NCI-H2227 treated with DMSO at 0.1 percent for 48 hours (cell line): ENCODE results near the gene SGIP1.
"Not testable (repeated sequence)": the region's sequence is repeated elsewhere in the genome, so short reads cannot be mapped to it uniquely, and the experiment has no call there.

Experiments used
- DNase-seq: peaks from one replicate; lab custom pipeline; 2025; lab: John Stamatoyannopoulos, UW

Gene SGIP1

DNA sequence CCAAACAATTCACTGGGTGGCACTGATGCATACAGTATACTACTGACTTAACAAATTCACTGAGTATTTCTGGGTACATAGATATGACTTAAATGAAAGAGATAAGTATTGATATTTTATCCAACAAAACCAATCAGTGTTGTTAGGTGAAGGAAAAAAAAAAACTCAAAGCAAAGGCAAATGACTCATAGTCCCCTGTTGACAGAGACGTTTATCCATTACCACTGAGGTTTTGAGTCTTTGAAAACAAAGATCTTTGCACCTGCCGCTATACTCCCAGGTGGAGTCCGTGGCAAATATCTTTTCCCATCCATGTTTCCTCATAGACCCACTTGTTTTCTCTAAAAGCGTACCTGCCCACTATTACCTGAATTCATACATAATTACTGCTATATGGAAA lies 236.7 kb downstream of the SGIP1 start:
- no peak for DNase-seq

DNA sequence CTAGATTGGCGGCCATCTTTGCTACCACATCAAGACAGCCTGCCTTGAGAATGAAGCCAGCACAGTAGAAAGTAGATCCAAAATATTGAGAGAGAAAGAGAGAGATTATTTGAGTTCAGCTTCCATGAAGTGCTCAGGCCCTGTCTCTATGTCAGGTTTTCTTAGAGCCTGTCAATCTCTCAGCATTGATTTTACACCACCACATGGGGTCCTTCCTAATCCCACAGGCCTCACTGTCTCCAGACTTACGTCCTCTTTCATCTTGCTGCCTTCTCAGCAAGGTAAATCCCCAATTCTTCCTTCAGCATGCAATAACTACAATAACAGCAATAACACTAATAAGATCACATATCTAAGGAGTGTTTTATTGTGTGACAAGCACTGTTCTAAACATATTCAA lies 239.3 kb downstream of the SGIP1 start:
- no peak for DNase-seq

DNA sequence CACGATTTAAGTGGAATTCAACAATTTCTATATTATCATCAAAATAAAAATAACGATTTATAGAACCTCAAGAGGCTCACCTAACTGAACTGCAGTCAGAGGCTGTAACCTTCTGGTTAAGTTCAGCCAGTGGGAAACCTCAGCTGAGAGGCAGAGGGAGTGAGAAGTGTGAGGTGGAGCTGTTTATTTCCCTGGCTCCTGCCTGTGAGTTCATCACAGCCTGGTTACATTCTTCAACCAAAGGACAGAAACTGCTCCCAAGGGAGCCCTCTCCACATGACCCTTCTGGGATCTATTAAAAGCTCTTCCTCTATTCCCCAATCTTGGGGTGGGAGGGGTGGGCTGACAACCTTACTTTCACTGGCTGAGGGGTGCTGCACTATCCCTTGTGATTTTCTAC lies 240.5 kb downstream of the SGIP1 start:
- no peak for DNase-seq

DNA sequence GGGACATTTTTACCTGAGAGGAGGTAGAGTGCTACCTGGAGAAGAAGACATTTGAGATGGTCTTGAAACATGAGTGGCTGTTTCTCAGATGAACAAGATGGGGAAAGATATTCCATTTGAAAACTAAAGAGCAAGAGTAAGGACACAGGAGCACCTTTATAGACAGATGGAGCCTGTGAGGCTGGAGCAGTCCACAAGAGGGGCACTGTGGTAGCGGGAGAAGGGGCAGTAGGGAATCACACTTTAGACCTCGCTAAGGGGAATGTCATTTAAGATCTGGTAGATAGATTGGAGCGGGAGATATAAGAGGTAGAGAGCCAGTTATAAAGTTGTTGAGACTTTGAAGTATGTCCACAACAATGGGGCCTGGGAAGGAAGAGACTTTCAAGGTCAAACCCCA lies 241.7 kb downstream of the SGIP1 start:
- no peak for DNase-seq

DNA sequence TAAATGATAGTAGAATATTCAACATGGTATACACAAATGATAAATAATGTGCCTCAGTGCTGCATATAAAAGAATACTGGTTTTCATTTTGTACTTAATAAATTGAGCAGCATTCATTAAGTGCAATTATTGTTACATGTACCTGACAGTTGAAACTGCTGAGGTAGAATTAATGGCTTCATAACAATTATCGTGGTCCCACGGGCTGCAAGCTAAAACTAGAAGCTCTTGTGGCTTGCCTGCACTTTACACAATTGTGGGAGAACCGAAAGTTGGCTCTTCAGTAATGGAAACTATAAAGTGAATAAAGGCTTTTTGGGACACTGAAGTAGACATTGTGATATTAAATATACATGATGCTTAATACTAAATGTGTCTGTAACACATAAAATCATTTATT lies 243.9 kb downstream of the SGIP1 start:
- peak; percentile 12 for DNase-seq

DNA sequence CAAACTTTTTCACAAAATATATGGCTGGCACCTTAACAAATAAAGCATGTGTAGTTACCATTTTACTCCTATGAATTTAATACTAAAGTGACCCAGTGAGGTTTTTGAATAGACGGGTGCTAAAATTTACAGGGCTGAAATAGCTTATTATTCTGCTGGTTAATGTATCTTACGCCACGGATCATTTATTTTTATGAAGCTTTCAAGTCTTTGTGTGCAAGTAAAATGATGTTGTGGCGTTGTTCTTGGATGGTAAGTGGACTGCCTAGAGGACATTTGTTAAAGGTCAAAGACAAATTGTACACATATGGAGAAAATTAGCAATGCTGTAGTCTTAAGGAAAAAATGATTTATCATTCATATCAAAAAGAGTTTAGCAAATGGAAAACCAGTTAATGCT lies 244.3 kb downstream of the SGIP1 start:
- DNase-seq: no peak

DNA sequence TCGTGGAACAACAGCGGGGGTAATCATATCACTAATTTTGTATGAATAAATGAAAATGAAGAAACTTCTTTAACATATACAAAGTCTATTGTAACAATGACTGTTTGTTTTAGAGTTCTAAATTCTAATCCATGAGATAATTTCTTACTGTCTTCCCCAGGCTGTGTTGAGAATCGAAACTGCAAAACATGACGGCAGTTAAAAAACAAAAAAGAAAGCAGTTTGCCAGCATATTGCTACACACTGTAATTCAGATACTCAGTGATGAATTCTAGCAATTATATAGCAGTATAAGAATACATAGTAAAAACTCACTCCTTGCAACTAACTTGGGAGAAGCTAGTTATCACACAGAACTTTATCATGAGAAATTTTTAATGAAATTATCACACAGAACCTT lies 245.0 kb downstream of the SGIP1 start:
- DNase-seq: no peak

DNA sequence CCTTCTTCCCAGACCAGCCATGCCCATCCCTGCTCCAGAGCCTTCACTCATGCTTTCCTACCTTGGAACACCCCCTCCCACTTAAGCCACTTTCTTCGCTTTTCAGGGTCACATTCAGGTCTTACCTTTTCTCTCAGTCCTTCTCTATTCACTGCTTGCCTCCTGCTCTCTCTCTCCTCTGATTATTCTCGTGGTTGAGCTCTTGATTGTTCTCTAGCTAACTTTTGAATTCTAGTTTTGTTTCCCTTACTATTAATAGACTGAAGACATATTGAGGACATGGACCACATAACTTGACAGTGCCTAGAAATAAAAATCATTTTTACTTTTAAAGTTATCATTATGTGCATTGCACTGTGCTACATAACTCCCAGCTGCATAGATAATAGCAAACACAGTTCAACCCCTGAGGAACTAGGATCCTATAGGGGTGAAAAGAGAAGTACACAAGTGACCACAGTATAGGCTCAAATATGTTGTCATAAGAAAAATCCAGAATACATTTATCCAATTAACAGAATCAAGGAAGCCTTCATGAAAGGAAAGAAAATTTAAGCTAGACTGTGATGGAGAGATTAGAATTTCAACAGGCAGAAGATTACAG lies 245.6 kb downstream of the SGIP1 start:
- DNase-seq: no peak

DNA sequence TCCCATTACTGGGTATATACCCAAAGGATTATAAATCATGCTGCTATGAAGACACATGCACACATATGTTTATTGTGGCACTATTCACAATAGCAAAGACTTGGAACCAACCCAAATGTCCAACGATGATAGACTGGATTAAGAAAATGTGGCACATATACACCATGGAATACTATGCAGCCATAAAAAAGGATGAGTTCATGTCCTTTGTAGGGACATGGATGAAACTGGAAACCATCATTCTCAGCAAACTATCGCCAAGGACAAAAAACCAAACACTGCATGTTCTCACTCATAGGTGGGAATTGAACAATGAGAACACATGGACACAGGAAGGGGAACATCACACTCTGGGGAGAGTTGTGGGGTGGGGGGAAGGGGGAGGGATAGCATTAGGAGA lies 251.8 kb downstream of the SGIP1 start:
- DNase-seq: not testable (repeated sequence)

DNA sequence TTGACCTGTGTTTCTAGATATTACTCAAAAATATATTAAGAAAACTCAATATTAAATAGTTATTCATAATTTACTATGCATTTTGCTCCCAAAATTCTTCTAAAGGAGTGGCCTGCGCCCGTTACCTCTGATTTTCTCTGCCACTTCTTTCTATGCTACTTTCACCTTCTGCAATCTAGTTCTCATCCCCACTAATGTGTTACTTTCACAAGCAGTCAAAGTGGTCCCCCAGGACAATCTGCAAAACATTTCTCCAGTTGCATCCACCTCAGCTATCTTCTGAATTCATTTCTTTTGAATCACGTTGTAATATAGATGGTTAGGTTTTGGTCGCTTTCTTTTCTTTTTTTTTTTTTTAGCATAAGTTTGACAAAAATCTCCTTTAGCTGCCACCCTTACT lies 253.7 kb downstream of the SGIP1 start:
- no peak for DNase-seq

DNA sequence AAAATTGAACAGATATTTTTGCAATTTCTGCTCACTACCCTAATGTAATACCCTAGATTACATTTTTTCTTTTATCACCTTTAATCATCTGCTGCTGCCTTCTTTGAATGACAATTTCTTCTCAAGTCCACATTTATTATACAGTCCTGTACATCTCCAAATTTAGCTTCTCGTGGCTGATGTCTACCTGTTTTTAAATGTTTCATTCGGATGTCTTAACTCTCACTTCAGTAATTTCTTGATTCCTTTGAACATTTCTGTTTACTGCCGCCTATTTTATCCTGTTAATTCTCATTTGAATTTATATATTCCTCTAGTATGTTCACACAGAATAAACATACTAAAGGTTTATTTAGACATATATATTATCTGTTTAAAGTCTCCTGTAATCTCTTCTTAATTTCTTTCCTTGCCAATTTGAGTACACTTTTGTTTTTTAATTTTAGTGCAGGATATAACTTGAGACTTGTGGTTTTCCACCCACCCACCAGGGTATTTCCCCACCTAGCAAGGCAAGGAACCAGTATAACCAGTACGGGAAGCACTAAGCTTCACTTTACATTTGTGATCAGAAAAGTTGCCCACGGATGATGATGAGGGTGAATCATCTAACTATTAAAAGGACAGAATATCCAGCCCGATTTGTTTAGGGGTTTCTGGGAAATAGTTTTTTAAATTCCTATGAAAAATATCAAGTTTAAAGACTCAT lies 254.4 kb downstream of the SGIP1 start:
- DNase-seq: no peak

DNA sequence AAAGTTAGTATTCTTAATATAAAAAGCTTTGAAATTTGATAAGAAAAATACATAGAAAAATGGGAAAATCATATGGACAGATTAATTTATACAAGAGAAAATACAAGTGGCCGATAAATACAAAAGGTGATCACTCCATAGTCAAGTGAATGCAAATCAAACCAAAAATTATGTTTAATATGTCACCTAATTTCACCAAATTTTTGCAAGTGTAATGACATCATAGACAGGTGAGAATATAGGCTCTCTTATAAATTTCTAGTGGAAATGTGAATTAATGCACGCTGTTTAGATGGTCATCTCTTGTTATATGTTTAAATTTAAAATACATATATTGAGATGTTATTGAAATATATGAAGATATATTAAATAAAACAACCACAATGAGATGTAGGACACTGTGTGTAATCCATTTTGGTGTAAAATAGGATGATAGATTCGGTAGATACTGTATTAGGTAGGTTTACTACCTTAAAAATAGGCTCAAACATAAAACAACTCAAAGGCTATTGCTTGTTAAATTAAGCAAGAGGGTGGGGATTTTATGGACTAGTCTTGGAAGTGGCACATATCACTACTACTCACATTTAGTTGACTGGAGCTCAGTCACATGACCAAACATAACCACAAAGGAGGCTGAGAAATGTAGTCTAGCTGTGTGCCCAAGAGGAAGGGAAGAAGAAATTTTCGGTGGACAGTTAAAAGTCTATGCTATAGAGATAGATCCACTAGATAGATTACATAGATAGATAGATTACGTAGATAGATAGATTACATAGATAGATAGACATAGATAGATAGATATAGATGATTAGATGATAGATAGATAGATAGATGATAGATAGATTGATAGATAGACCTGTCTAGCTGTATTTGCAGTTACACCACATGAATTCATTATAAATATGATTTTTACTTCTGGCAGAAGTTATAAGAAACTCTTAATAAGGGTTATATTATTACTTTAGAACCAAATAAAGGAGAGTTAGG lies 258.0 kb downstream of the SGIP1 start:
- DNase-seq: no peak

DNA sequence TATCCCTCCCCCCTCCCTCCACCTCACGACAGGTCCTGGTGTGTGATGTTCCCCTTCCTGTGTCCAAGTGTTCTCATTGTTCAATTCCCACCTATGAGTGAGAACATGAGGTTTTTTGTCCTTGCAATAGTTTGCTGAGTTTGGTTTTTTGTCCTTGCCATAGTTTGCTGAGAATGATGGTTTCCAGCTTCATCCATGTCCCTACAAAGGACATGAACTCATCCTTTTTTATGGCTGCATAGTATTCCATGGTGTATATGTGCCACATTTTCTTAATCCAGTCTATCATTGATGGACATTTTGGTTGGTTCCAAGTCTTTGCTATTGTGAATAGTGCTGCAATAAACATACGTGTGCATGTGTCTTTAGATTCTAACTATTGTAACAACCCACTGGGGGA lies 261.9 kb downstream of the SGIP1 start:
- DNase-seq: not testable (repeated sequence)
